ENCODE measurements around the gene PLPP1. TPM values are rescaled to one million over a fixed set of nuclear protein-coding genes. Genes with fewer than 3 reads are reported as not detected.

The PLPP1 gene
- total RNA-seq, 1 experiment from 2014 or later = 10.5 TPM

GRCh38 chr5:55463613-55464012, 71.2 kb downstream of the PLPP1 start:
- no peaks in the 10 kb centered on the region for H4K20me1 ChIP-seq (ENCODE audit: insufficient read depth)
- no peaks in the 10 kb centered on the region for H3K79me2 ChIP-seq (ENCODE audit: insufficient read depth, low read length)
- no peak overlapping the region for H2AFZ ChIP-seq (ENCODE audit: low read depth, low read length, poor library complexity, severe bottlenecking)
- BruUV-seq (replicated peaks) = no TSS peak
- intact Hi-C loops (cut with micrococcal nuclease) = no loop called here
- POLR2A ChIA-PET = no interaction called here
- no peak overlapping the region for H3K4me2 ChIP-seq (ENCODE audit: low read length)
- RAD21 ChIA-PET (ENCODE audit: low non-redundant PET in 1 of 2, low total read pairs in 2 of 2, uncharacterized antibody in 2 of 2, unreplicated experiment in 2 of 2) = no interaction called here
- no peaks in the 10 kb centered on the region for H3K9me2 ChIP-seq (ENCODE audit: insufficient read depth)
- H3K9me3 ChIP-seq (ENCODE audit: control insufficient read depth in 1 of 2, insufficient read depth in 1 of 2, low read depth in 1 of 2, low read length in 2 of 2) = no peaks in the 10 kb centered on the region
- TF ChIP-seq EZH2phosphoT487 (IDR thresholded peaks at IDR 0.05; ENCODE audit: borderline replicate concordance) = no peak
- no peak for TF ChIP-seq SRF (IDR thresholded peaks at IDR 0.05; ENCODE audit: low read depth)
- no peak for TF ChIP-seq JUND (IDR thresholded peaks at IDR 0.05)
- TF ChIP-seq EGR1 (IDR thresholded peaks at IDR 0.05; ENCODE audit: low read depth) = no peak
- TF ChIP-seq RAD21 (IDR thresholded peaks at IDR 0.05; ENCODE audit: low read depth) = no peak
- no peak for TF ChIP-seq ZFX (IDR thresholded peaks at IDR 0.05)
- no peak for TF ChIP-seq MAX (IDR thresholded peaks at IDR 0.05)
- no peak for TF ChIP-seq POLR2AphosphoS5 (IDR thresholded peaks at IDR 0.05; ENCODE audit: low read depth, low read length)
- no peak for TF ChIP-seq ATF3 (IDR thresholded peaks at IDR 0.05)
- TF ChIP-seq ZNF274 (IDR thresholded peaks at IDR 0.05; ENCODE audit: low read depth, low read length) = no peak
- no peak for TF ChIP-seq ZBTB33 (IDR thresholded peaks at IDR 0.05; ENCODE audit: extremely low read depth, insufficient replicate concordance, low read length)
- TF ChIP-seq SIN3A (IDR thresholded peaks at IDR 0.05; ENCODE audit: low read depth) = no peak
- no peak for TF ChIP-seq CEBPB (IDR thresholded peaks at IDR 0.05; ENCODE audit: low read depth)
- TF ChIP-seq YY1 (IDR thresholded peaks at IDR 0.05; ENCODE audit: extremely low read depth, insufficient replicate concordance, low read depth, low read length) = no peak
- TF ChIP-seq FOSL1 (IDR thresholded peaks at IDR 0.05; ENCODE audit: low read depth) = no peak
- TF ChIP-seq POLR2A (IDR thresholded peaks at IDR 0.05; ENCODE audit: borderline replicate concordance, extremely low read depth, insufficient read depth, insufficient read length) = no peak
- no peak overlapping the region for H3K9ac ChIP-seq (ENCODE audit: low read length)
- no peak overlapping the region for H3K4me3 ChIP-seq (replicated peaks in 1 of 2; ENCODE audit: low read depth in 1 of 2, low read length in 2 of 2)
- DNase-seq (ENCODE audit: low read depth, low spot score) = no peak
- CTCF ChIA-PET = no interaction called here
- no peaks in the 10 kb centered on the region for H3K27me3 ChIP-seq (ENCODE audit: insufficient read depth, low read length)
- H3K4me1 ChIP-seq (ENCODE audit: control insufficient read depth in 1 of 2, insufficient read depth in 2 of 2, low read length in 2 of 2) = no peaks in the 10 kb centered on the region
- ATAC-seq = no peak
- no peak overlapping the region for H3K27ac ChIP-seq (ENCODE audit: low read depth, low read length)
- no peaks in the 10 kb centered on the region for H3K36me3 ChIP-seq (ENCODE audit: control insufficient read depth in 1 of 2, insufficient read depth in 2 of 2, low read length in 2 of 2)

Measured in HCT116 (cell line).